ENCODE data around the gene EYS.

EYS gene

DNA sequence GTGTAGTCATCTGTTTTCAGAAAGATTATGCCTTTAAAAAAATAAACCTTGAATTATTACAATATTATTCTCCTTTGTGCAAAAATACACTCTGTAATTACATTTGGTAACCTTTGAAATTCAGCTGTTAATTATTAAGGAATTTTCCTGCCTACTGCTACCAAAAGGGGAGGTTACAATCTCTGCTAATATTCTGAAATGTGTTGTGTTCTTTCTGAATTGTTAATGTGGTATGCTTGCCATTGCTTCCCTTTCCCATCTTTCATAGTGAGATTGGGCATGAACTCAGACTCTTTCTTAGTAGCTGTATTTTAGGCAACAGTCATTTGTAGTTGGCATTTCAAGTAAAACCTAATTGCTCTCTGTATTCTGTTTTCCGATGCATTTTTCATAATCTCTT is 1998.4 kb downstream of the EYS start:
- Mint-ChIP-seq H3K27me3 (ENCODE audit: low read depth) (no peaks in the 10 kb centered on the region), H3K36me3 (ENCODE audit: low read depth) (peaks cover 80% of the 10 kb centered on the region), H3K4me3 (no peak overlapping the region), H3K4me1 (no peaks in the 10 kb centered on the region), H3K27ac (peak overlapping the region in 1 of 3 experiments; percentile 26), H3K9me3 (no peaks in the 10 kb centered on the region)
- no peak for TF ChIP-seq CTCF (IDR thresholded peaks at IDR 0.05; ENCODE audit: unreplicated experiment in 3 of 3)

DNA sequence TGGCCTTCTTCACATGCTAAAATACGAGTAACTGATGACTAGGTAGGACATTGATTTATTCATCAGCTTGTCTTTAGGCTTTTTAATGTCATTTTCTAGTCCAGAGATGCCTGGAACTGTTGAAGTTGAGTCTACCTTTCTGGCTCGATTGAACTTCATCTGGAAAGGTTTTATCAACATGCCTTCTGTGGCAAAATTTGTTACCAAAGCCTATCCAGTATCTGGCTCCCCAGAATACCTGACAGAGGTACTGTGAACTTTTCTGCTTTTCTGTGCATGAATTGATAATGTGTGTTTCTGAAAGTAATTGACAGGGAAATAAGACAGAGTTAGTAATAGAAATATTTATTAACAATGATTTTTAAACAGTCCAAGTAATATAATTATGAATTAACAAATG is 2000.4 kb downstream of the EYS start:
- no peak overlapping the region for H3K4me3 Mint-ChIP-seq
- H3K9me3 Mint-ChIP-seq = no peaks in the 10 kb centered on the region
- H3K27ac Mint-ChIP-seq = no peak overlapping the region
- H3K36me3 Mint-ChIP-seq (ENCODE audit: low read depth) = peaks cover 79% of the 10 kb centered on the region
- no peaks in the 10 kb centered on the region for H3K27me3 Mint-ChIP-seq (ENCODE audit: low read depth)
- H3K4me1 Mint-ChIP-seq = no peaks in the 10 kb centered on the region
- no peak for TF ChIP-seq CTCF (IDR thresholded peaks at IDR 0.05; ENCODE audit: unreplicated experiment in 3 of 3)

DNA sequence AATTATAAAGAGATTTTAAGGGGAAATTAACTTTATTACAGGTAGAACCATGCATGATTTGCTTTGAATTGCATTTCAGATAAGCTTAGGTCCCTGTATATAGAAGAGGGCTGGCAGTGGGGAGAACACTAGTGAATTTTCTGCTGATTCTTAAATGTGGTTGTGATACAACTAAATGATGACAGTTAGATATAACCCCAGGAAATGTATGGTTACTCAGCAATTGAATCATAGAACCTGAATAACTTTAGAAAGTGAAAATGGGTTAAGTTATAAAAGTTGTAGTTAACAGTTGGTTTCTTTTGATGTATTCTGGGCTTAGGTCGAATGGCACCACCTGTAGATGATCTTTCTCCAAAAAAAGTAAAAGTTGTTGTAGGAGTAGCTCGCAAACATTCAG is 2001.3 kb downstream of the EYS start:
- Mint-ChIP-seq H3K4me3 (no peak overlapping the region), H3K36me3 (ENCODE audit: low read depth) (peaks cover 77% of the 10 kb centered on the region), H3K27ac (peak overlapping the region in 1 of 3 experiments; percentile 52), H3K9me3 (no peaks in the 10 kb centered on the region), H3K27me3 (ENCODE audit: low read depth) (no peaks in the 10 kb centered on the region), H3K4me1 (no peaks in the 10 kb centered on the region)
- no peak for TF ChIP-seq CTCF (IDR thresholded peaks at IDR 0.05; ENCODE audit: unreplicated experiment in 3 of 3)

- Mint-ChIP-seq H3K4me3 (no peak overlapping the region), H3K9me3 (no peaks in the 10 kb centered on the region), H3K27me3 (ENCODE audit: low read depth) (no peaks in the 10 kb centered on the region), H3K27ac (no peak overlapping the region), H3K36me3 (ENCODE audit: low read depth) (peaks cover 39% of the 10 kb centered on the region), H3K4me1 (no peaks in the 10 kb centered on the region)
- TF ChIP-seq CTCF (IDR thresholded peaks at IDR 0.05; ENCODE audit: unreplicated experiment in 3 of 3) = no peak
These were observed 2016.8 kb downstream of the EYS start for GRCh38 chr6:63690221-63690620.

- Mint-ChIP-seq H3K4me3 (no peak overlapping the region), H3K4me1 (no peaks in the 10 kb centered on the region), H3K9me3 (no peaks in the 10 kb centered on the region), H3K27ac (no peak overlapping the region), H3K27me3 (ENCODE audit: low read depth) (no peaks in the 10 kb centered on the region), H3K36me3 (ENCODE audit: low read depth) (peaks cover 40% of the 10 kb centered on the region)
- TF ChIP-seq CTCF (IDR thresholded peaks at IDR 0.05; ENCODE audit: unreplicated experiment in 3 of 3) = peak in 1 of 3 experiments; percentile 11
These were observed 2017.6 kb downstream of the EYS start for GRCh38 chr6:63689421-63689820.

DNA sequence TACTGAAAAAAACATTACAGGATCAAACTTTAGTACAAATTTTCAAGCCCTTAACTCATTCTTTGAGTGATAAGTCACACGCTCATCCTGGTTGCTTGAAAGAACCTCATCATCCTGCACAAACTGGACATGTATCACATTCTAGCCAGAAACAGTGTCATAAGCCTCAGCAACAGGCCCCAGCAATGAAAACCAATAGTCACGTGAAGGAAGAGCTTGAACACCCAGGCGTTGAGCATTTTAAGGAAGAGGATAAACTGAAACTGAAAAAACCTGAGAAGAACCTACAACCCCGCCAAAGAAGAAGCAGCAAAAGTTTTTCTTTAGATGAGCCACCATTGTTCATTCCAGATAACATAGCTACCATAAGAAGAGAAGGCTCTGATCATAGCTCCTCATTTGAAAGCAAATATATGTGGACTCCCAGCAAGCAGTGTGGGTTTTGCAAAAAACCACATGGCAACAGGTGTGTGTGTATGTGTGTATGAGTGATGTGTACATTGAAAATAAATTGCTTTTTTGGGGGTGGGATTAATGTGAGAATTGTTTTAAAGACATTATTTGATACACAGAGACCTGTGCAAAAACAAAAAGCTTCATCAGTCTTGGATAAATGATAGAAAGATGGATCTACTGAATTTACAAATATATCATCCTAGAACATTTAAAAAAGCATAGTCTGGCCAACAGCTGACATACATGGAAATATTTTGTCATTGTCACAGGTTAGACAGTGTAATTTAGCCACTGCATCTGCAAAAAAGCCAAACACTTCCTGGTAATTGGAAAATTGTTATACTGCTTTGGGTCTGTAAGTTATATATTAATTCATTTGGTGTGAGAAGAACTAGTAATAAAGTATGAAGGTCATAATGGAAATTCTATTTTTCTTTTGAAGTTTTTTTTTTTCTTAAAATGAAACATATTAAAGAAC is 2021.3 kb downstream of the EYS start:
- H3K4me3 Mint-ChIP-seq = no peak overlapping the region
- peak overlapping the region in 1 of 3 experiments; percentile 3 for H3K27ac Mint-ChIP-seq
- H3K9me3 Mint-ChIP-seq = no peaks in the 10 kb centered on the region
- no peaks in the 10 kb centered on the region for H3K27me3 Mint-ChIP-seq (ENCODE audit: low read depth)
- no peaks in the 10 kb centered on the region for H3K4me1 Mint-ChIP-seq
- TF ChIP-seq CTCF (IDR thresholded peaks at IDR 0.05; ENCODE audit: unreplicated experiment in 3 of 3) = no peak
- H3K36me3 Mint-ChIP-seq (ENCODE audit: low read depth) = peaks cover 45% of the 10 kb centered on the region

Data from nephron (organoid).